GM21423 (cell line): Measurements from ENCODE around the gene NFATC2.
"Not testable (repeated sequence)": the region's sequence is repeated elsewhere in the genome, so short reads cannot be mapped to it uniquely, and the experiment has no call there.

Experiments
- ATAC-seq: cut with Tn5 transposase; IDR thresholded peaks from one replicate; pipeline ENCODE4 v1.9.1; 2021; ENCODE audit warnings: mild to moderate bottlenecking, moderate library complexity; ENCODE audit not compliant: unreplicated experiment

The NFATC2 gene

DNA sequence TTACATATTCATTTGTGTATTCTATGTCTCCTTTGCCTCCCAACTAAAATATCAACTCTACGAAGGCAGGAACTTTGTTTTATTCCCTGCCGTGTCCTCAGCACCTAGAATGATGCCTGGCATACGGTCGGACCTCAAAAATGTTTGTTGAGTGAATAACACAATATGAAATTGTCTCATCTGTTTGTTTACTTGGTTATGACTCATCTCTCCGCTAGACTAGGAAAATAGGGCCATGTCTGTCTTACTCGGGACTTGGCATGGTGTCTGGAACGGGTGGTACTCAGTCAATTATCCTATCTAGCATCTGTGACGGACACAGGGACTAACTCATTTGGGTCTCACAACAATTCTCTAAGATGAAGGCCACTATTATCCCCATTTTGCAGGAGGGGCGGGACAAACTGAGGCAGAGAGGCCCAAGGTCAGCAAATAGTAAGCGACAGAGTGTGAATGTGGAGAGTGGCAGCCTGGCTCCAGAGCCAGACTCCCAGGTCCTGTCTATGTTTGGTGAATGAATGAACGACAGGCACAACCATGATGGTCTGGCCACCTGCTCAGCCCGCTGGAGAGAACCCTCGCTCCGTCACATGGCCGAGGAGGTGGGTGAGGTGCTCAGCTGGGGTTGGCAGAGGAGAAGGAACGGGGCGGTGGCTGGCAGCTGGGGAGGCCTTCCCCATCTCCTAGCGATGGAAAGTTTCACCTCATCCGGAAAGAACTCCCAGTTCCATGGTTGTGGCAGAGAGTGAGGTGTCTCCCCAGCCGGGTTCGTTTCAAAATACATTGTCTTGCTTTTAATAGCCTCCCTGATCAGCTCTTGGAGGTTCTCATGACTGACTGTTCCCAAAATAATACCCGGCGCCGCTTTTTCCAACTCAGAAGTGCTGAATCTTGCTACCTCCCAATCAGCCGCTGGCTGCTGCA, 27.6 kb upstream of the NFATC2 start:
- no peak for ATAC-seq

- ATAC-seq = not testable (repeated sequence)
Measured at GRCh38 chr20:51568533-51568932, 26.0 kb upstream of the NFATC2 start.

- no peak for ATAC-seq
Measured at GRCh38 chr20:51567622-51568021, 25.1 kb upstream of the NFATC2 start.

DNA sequence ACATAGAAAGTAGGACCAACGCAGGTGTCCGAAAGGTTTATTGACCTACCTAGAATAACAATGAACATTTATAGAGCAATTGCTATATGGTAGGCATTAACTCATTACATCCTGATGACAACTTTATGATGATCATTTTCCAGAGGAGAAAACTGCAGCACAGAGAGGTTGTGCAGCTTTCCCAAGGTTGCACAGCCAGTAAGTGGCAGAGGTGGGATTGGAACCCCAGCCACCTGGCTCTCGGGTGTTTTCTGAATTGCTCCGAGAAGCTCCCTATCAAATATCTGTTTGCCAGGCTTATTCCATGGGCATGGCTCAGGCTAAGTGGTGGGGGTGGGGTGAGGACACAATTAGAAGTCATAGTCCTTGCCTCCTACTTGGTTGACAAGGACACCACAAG, 24.1 kb upstream of the NFATC2 start:
- ATAC-seq = no peak

DNA sequence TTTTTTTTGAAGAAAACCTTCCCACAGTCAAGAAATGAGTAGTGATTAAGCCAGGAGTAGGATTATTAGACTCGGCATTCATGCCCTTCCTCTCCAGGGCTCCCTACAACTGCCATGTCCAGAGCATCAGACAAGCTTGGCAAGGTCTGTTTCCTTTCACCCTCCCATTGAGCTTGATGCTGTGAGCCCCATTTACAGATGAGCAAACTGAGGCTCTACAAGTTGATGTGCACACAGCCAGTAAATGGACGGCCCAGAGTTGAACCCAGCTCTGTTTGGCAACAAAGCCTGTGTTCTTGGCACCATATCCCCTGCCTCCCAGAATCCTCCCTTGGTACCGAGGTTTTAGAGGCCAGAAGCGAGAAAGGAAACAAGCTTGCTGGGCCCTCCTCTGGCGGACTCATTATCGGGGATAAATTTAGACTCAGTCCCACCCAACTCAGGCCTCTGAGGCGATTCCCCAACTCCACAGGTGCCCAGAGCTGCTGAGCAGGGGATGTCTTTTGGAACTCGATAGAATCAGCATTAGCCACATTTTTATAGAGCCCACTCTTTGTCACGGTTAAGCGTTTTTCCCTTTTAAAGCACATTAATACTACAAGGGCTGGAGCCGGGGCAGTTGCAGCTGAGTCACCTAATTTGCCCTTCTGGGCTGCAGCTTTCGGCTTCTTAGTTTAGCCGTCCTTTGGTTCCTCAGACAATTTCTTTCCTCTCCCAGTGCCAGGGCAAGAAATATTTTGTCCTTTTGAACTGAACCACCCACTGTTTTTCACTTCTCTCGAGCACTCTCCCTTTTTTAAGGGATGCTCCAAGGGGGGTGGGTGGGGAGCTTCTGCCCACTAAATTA, 23.0 kb upstream of the NFATC2 start:
- ATAC-seq = no peak

DNA sequence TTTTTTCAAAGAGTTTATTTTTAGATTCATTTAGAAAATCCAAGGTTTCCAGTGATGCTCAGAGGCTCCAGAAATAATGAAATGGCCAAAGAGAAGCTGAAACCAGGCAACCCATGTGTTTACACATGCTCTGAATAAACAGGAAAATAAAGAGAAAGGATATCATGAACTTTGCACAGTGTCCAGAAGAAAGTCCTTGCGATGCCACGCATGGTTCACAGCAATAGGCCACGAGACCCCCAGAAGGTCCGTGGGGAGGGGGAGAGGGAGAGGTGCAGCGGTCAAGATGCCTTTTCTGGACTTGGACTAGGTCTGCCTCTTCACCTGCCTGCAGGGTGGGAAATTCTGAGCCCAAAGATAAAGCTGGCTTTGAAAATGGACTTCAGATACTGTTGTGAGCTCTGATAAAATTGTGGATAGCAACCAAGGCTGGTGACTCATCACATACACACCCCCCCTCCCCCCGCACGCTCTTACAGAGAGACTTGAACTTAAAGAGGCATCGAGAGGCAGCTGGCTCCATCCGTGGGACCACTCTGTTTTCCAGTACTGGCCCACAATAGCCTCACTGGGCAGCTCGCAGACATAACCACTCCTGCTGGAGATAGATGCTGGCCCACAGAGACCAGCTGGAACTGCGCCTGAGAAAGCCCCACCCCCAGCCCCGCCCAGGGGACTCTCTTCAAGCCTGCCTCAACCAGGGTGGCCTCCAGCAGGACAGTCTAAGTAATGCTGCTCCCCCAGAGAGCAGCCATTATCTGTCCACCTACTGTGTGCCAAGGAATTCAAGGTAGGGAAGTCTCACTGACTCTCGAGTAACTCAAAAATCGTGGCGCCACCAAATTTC, 21.2 kb upstream of the NFATC2 start:
- ATAC-seq = no peak

GRCh38 chr20:51563174-51563485, 20.6 kb upstream of the NFATC2 start:
- no peak for ATAC-seq

DNA sequence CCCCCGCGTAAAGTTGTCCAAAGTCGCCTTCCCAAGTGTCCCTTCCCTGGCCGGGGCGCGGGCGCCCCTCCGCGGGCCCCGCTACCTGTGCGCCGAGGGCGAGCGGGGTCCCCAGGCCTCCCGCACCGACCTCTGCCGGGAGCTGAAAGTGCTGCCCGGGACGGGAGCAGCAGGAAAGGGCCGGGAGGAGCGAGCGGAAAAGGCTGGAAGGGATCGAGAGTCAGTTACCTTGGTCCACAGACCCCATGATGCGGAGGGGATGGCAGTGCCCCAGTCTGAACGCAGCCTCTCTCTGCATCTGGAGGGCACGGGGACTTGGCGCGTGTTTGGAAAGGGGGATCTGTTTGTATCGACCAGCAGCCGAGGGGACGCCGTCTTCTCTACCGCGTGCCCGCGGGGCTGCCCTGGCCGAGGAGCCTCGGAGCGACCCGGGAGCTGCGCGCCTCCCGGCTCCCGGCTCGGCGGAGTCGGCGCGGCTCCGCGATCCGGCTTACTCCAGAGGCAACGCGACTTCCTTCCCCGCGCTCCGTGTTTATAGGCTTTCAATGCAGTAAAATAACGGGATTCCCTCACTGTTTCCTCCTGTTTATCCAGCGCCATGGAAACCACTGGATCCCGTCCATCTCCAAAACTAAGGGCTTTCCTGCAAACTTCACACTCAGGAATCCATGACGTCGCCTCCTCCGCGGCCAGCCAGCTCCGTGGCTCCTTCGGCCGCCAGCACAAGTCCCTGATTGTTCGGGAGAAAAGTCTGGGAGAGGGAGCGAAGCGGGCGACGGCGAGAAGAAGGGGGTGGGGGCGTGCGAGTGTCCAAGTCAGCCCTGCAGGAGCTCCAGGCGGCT, 20.0 kb upstream of the NFATC2 start:
- no peak for ATAC-seq

DNA sequence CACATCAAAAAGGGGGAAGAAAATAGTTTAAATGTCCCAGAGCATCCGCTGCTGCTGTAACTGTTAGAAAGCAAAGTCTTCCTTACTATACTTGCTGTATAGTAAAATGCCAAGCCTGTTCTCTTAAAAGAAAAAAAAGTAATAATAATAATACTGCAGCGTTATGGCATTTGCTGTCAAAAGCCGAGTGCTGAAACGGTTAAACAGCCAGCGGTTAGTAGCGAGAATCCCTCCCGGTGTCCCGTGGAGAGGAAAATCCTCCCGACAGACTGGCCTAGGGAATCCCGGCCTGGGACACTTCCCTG, 19.5 kb upstream of the NFATC2 start:
- ATAC-seq = no peak

DNA sequence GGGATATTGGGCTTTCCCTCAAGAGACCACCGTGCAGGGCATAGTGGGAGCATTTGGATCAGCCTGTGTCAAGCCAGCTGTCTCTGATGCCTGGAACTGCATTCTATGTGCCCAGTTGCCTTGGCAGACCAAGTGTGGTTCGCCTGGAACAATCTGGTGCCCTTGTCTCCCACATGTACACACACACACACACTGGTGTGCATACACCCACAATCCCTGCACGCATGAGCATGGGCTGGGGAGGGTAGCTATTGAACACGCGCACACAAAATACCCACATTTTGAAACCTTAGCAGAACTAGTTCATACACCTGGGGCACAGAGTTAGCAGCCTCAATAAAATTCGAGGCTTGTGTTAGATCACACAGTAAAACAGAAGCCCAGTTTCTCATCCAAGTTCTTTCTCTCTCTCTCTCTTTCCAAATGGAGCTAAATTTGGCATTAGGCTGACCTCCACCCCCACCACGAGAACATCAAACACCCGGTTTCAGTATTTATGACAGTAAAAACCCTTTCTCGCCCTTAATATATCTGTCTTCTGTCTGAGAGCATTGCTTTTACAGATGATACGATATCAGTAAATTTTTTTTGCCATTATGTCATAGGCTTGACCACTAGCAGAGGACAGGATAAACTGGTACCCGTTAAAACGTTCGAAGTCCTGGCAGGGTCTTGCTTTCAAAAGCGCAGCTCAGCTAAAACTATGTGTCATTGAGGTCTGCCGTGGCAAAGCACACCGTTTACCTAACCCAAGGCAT, 18.2 kb upstream of the NFATC2 start:
- no peak for ATAC-seq

- ATAC-seq = no peak
Measured at GRCh38 chr20:51560042-51560441, 17.5 kb upstream of the NFATC2 start.

- ATAC-seq = no peak
Measured at GRCh38 chr20:51554538-51555165, 12.1 kb upstream of the NFATC2 start.

- no peak for ATAC-seq
Measured at GRCh38 chr20:51553897-51554486, 11.5 kb upstream of the NFATC2 start.

DNA sequence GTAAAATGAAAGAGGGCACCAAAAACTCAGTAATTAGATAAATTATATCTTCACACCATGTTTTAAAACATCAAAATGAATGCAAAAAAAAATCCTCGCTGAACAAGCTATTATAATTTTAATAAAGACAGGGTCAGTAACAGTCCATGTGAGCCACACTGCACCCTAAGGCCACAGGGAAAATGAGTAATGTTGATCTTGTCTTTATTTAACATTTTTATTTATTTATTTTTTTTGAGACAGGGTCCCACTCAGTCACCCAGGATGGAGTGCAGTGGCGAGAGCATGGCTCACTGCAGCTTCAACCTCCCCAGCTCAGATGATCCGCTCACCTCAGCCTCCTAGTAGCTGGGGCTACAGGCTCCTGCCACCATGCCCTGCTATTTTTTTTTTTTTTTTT, 8.7 kb upstream of the NFATC2 start:
- ATAC-seq = no peak

GRCh38 chr20:51549474-51549873, 7.0 kb upstream of the NFATC2 start:
- ATAC-seq = no peak

DNA sequence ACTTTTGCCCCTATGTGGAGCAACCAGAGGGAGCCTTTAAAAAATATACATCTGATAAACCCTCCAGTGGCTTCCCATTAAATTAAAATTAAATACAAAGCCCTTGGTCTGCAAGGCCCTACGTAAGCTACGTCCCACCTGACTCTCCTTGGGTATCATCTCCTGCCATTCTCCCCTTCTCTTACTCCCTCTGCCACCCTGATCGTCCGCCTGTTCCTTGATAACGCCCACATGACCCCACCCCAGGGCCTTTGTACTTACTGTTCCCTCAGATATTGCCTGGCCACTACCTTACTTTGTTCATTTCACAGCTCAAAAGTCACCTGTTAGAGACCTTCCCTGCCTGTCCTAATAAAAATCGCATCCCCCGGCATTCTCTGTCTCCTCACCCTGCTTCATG, 5.4 kb upstream of the NFATC2 start:
- ATAC-seq = no peak

DNA sequence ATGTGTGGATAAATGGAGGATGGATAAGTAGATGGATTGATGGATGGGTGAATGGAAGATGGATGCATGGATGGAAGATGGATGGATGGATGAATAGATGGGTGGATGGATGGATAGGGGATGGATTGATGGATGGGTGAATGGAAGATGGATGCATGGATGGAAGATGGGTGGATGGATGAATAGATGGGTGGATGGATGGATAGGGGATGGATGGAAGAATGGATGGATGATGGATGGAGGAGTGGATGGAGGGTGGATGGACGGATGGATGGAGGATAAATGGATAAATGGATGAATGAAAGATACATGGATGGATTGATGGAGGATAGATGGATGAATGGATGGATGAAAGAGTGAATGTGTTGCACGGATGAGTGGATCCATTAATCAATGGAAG, 3.0 kb upstream of the NFATC2 start:
- ATAC-seq = no peak

DNA sequence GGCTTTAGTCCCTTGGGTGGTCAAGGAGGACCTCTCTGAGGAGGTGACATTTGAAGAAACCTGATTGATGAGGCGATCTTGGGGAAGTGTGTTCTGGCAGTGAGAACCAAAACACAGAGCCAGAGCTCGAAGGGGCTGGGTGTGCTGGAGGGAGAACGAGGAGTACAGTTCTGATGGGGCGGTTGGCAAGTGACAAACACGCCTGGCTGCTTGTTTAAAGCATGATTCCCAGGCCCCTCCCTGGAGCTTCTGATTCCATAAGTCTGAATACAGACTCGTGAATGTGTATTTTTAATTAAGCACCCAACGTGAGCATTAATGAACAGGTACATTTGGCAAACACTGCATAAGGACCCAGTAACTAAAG, 886 bp upstream of the NFATC2 start:
- no peak for ATAC-seq

GRCh38 chr20:51542033-51542570, 417 bp downstream of the NFATC2 start:
- ATAC-seq = no peak
